HG02981 (cell line): ENCODE data around the gene AP4S1.
A peak's percentile ranks its signal among the peaks of the same experiment; 100 is the strongest.
"Not testable (repeated sequence)": the region's sequence is repeated elsewhere in the genome, so short reads cannot be mapped to it uniquely, and the experiment has no call there.

ENCODE experiments used
- ATAC-seq: cut with Tn5 transposase; IDR thresholded peaks from one replicate; pipeline ENCODE4 v1.9.1; 2021; ENCODE audit warnings: mild to moderate bottlenecking, moderate library complexity; ENCODE audit not compliant: unreplicated experiment

The AP4S1 gene

DNA sequence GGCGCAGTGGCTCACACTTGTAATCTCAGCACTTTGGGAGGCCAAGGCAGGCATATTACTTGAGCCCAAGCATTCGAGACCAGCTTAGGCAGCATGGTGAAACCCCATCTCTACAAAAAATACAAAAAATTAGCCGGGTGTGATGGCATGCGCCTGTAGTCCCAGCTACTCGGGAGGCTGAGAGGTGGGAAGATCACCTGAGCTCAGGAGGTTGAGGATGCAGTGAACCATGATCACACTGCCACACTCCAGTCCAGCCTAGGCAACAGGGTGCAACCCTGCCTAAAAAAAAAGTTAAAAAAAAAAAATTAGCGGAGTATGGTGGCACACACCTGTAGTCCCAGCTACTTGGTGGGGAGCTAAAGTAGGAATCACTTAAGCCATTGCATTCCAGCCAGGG lies 21.4 kb upstream of the AP4S1 start:
- not testable (repeated sequence) for ATAC-seq

- no peak for ATAC-seq
Observed at GRCh38 chr14:31006703-31007102, 18.7 kb upstream of the AP4S1 start.

- no peak for ATAC-seq
Observed at GRCh38 chr14:31009836-31010574, 15.4 kb upstream of the AP4S1 start.

GRCh38 chr14:31010935-31011334 lies 14.5 kb upstream of the AP4S1 start:
- no peak for ATAC-seq

- ATAC-seq = no peak
Observed at GRCh38 chr14:31013841-31014240, 11.6 kb upstream of the AP4S1 start.

- no peak for ATAC-seq
Observed at GRCh38 chr14:31018057-31018645, 7.3 kb upstream of the AP4S1 start.

DNA sequence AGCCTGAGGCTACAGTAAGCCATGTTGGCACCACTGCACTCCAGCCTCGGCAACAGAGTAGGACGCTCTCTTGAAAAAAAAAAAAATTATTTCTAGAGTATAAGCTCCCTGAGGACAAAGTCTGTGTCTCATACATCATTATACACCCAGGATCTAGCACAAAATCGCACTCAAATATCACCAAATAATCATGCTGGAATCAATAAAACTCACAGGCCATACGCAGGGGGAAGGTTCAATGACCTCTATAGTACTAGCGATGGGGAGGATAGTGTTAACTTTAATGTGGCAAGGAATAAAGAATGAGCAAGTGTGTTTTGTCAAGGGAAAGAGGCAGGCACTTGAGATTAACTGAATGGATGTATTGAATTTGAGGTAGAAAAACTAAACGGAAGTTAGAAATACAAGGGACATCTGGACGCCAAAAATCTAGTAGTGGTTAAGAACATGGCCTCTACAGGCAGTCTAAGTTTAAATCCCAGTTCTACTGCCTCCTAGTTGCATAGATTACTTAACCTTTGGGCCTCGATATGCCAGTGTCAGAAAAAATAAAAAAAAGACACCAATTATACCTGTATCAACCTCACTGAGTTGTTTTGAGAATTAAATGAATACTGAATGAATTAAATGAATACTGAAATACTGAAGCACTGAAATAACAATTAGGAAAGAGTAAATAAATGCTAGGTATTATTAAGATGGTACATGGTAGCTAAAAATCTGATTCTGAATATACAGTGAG lies 4.4 kb upstream of the AP4S1 start:
- ATAC-seq = no peak

DNA sequence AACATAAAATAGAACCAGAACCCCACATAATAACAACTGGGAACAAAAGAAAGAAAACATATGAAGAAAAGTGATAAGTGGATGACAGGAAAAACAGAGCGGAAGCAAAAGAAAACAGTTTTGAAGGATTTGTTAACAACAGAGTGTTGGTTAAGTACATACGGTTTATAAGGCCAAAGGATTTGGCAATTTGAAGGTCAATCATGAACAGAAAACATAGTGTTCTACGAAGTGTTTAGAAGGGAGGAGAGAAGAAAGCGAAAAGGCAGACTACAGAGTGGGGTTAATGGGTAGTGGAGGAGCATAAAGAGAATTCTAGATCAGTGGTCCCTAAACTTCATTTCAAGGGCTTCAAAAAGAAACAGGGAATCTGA lies 3.9 kb upstream of the AP4S1 start:
- ATAC-seq = no peak

- ATAC-seq = no peak
Observed at GRCh38 chr14:31022386-31022785, 3.1 kb upstream of the AP4S1 start.

DNA sequence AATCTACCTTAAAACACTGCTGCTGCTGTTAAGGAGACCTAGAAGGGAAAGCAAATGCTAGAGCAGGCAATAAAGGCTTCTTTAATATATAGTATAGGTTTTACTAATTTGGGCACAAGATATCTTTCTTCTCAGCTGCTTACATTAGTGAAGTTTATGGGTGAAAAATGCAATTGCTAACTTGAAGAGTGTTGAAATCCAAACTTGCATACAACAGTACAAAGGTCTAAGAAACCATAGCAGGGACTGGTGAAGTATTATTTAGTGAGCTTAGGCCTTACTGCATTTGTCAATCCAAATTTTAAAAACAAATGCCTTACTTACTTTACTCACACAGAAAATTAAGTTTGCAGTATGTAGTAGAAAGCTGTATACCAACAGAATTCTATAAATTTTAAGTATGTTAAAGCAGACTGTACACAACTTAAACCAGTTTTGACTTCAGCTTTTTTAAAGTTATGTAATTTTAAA lies 1.4 kb upstream of the AP4S1 start:
- no peak for ATAC-seq

DNA sequence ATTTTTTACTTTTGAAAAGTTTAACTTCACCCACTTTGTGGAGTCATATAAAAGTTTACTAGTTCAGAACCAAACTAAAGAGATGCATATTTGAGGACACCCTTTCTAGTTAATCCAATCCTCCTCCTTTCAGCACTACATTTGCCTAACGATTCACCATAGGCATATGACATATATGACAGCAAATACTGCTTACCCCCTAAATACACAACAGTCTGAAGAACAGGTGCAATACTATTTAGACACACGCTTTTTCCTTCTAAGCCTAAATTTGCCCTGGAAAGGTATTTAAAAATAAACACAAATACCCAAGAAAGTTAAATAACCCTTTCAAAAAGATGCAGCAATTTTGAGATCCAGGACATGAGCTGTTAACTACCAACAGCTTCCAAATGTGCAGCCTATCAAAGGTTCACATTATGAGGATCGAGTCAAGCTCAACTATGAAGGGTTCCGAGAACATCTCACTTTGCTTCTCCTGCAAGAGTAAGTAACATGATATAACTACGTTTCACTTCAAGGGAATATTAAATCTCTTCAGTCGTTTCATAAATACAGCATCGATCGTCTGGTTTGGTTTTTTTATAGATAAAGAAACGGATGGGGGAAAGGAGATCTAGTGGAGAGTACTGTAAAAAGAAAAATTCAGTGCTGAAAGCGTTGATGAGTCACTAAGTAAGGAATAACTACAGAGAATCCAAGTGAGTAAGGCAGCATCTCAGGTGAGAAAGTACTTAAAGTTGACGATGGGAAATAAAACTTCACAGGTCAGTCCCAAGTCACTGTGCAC lies 677 bp upstream of the AP4S1 start:
- no peak for ATAC-seq

DNA sequence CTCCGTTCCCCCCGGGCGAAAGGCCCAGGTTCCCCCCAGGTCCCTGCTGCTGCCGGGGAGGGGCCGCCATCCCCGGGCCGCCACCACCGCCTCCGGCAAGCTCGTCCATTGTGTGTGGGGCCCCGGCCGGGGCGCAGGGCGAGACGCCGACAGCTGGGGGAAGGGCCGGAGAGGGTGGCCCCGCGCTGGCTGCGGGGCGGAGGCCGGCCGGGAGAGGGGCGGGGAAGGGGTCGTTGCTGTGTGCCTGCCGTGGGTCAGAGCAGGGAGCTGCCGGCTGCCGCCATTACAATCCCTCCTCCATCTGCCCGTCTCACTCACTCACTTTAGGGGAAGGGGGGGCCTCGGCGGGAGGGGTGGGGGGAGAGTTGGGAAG lies 614 bp downstream of the AP4S1 start, which contains the start of gene STRN3:
Gene STRN3 (minus strand): TSS at position 303 of the 373 bp plus-strand sequence. CDS start 194 bp downstream, at position 109.
- no peak for ATAC-seq

DNA sequence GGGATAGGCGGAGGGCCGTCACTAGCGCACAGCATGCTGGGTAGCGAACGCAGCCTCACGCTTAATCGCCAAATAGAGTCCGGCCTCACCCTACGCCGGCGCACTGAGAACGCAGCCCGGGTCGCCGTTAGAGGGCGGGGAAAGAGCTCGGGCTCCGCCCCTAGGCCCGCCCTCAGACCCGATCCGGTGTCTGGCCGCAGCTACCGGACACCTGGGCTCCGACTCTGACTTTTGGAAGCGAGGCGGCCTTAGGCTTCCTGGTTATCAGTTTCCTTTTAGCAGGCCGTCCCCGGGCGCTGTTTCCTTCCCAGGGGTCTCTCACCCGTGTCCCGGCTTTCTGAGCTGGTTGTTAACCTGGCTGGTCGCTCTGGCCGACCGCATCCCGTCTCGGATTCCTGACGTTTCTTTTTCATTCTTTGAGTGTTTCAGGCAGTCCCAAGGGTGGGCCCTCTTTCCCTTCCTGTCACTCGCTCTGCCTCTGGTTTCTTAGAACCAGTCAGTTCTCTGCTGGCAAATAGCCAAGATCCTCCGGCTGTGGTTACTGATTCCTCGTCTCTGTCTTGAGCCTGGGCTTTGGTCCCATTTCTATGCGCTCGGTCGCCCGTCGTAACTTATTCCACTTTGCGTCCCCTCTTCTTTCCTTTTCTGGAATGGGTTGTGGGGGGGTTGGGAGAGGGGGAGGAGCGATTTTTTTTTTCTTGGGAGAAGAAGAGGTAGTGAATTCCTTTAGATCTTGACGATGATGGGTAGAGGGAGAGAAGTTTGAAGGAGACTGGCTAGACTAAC lies 1.2 kb downstream of the AP4S1 start:
- ATAC-seq = peak; percentile 92

DNA sequence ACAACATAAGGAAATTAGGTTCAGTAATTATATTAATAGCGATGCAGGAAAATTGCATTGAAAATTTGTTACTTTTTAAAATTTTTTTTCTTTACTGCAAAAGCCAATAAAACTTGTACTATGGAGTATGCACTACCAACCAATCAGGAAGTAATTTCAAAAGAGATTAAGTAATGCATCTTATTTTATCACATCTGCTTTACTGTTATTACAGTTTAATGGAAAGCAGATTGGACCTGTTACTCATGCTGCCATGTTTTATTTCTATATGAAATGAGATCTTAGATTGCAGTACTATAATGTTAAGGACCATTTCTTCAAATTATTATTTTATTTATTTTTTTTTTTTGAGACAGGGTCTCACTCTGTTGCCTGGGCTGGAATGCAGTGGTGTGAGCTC lies 2.4 kb downstream of the AP4S1 start:
- no peak for ATAC-seq

GRCh38 chr14:31029016-31029970 lies 3.8 kb downstream of the AP4S1 start:
- ATAC-seq = no peak

DNA sequence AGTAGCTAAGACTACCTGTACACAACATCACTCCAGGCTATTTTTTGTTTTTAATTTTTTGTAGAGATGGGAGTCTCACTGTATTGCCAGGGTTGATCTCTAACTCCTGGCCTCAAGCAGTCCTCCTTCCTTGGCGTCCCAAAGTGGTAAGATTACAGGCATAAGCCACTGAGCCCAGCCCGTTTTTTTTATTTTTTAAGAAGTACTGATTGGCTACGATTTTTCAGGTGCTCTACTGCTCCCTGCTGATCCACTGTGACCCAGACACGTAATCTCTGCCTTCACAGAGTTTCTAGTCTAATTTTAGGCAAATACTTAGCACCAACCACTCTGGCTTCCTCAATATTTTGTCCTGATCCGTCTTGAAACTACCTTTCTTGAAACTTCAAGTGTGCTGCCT lies 5.0 kb downstream of the AP4S1 start:
- ATAC-seq = no peak

DNA sequence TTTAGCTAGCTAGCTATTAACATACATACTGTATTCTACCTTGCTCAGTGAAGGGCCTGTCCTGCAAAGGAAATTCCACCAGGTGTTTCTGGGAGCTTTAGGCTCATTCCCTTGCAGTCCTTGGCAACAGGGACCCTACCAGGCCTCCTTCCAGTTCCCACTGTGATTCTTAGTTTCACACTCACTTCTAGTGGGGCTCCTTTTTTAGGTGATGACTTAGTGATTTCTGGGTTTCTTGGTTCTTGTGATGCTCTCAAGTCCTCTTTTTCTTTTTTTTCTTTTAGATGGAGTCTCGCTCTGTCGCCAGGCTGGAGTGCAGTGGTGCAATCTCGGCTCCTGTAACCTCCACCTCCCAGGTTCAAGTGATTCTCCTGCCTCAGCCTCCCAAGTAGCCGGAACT lies 11.1 kb downstream of the AP4S1 start:
- ATAC-seq = no peak

- ATAC-seq = no peak
Observed at GRCh38 chr14:31037709-31038221, 12.3 kb downstream of the AP4S1 start.
